Prostate gland (tissue), 2 donors: ENCODE results near the gene ZSCAN16.

Source experiments
- CTCF ChIP-seq, 4 experiments: fragments of 200-600 bp in 2 of 4; fragments of 450-650 bp in 2 of 4; sonication (generic) in 2 of 4; IDR thresholded peaks; 1 replicate in 3 of 4; 2 replicates in 1 of 4; pipeline ENCODE4 v1.5.1; 2016 to 2019; ENCODE audit warnings: antibody characterized with exemption in 4 of 4, mild to moderate bottlenecking in 2 of 4, moderate library complexity in 2 of 4
- POLR2A ChIP-seq: fragments of 450-650 bp; IDR thresholded peaks from one replicate; pipeline ENCODE4 v1.6.1; 2016; ENCODE audit warnings: antibody characterized with exemption, mild to moderate bottlenecking
- POLR2AphosphoS5 ChIP-seq: sonication (generic); formaldehyde crosslinking; IDR thresholded peaks from one replicate; pipeline ENCODE4 v1.6.1; 2017; ENCODE audit warnings: antibody characterized with exemption

- TF ChIP-seq CTCF (IDR thresholded peaks at IDR 0.05) (no peak), POLR2AphosphoS5 (no peak), POLR2A (no peak)
These were observed 16.9 kb upstream of the ZSCAN16 start for GRCh38 chr6:28107506-28107905.
